Osteocyte (in vitro differentiated cells): ENCODE data around the gene LPXN. TPM values are rescaled to one million over a fixed set of nuclear protein-coding genes. Genes with fewer than 3 reads are reported as not detected.

Source experiments
- DNase-seq: peaks from one replicate; pipeline ENCODE4 v3.0.0; 2021; ENCODE audit warnings: mixed read lengths; ENCODE audit not compliant: unreplicated experiment; ENCODE audit errors: extremely low spot score
- H3K27ac Mint-ChIP-seq: one replicate; pipeline ENCODE4 v1.8.0; 2021; ENCODE audit warnings: mild to moderate bottlenecking, mixed read lengths; ENCODE audit not compliant: unreplicated experiment
- H3K27me3 Mint-ChIP-seq: one replicate; pipeline ENCODE4 v1.8.0; 2021; ENCODE audit warnings: mixed read lengths; ENCODE audit not compliant: unreplicated experiment
- H3K36me3 Mint-ChIP-seq: one replicate; pipeline ENCODE4 v1.8.0; 2021; ENCODE audit warnings: mixed read lengths; ENCODE audit not compliant: unreplicated experiment
- H3K4me1 Mint-ChIP-seq: one replicate; pipeline ENCODE4 v1.8.0; 2021; ENCODE audit warnings: mixed read lengths; ENCODE audit not compliant: unreplicated experiment
- H3K4me3 Mint-ChIP-seq: one replicate; pipeline ENCODE4 v1.8.0; 2021; ENCODE audit warnings: mild to moderate bottlenecking, moderate library complexity, mixed read lengths; ENCODE audit not compliant: unreplicated experiment
- H3K9me3 Mint-ChIP-seq: one replicate; pipeline ENCODE4 v1.8.0; 2021; ENCODE audit warnings: mixed read lengths; ENCODE audit not compliant: unreplicated experiment
- CTCF ChIP-seq: fragments of 200-600 bp; sonication (generic); IDR thresholded peaks from 2 replicates; pipeline ENCODE4 v1.5.0; 2021; ENCODE audit warnings: antibody characterized with exemption, mild to moderate bottlenecking, moderate library complexity
- total RNA-seq: library from RNA; stranded (reverse); gene quantifications from 2 replicates; pipeline ENCODE4 v1.2.1, GENCODE V29; 2021

Gene LPXN
- total RNA-seq, 1 donor from 2014 or later = 7.3 TPM

GRCh38 chr11:58592760-58593472, 17.3 kb upstream of the LPXN start:
- Mint-ChIP-seq H3K36me3 (peaks cover 14% of the 10 kb centered on the region), H3K4me3 (no peak overlapping the region), H3K27me3 (no peaks in the 10 kb centered on the region), H3K4me1 (peaks cover 1% of the 10 kb centered on the region), H3K27ac (no peak overlapping the region), H3K9me3 (no peaks in the 10 kb centered on the region)
- DNase-seq = no peak
- no peak for TF ChIP-seq CTCF

GRCh38 chr11:58591659-58592058, 16.0 kb upstream of the LPXN start:
- DNase-seq = no peak
- TF ChIP-seq CTCF = no peak
- Mint-ChIP-seq H3K4me3 (no peak overlapping the region), H3K27me3 (no peaks in the 10 kb centered on the region), H3K27ac (no peak overlapping the region), H3K9me3 (no peaks in the 10 kb centered on the region), H3K36me3 (peaks cover 12% of the 10 kb centered on the region), H3K4me1 (peaks cover 1% of the 10 kb centered on the region)

- Mint-ChIP-seq H3K27ac (no peak overlapping the region), H3K27me3 (no peaks in the 10 kb centered on the region), H3K36me3 (peaks cover 6% of the 10 kb centered on the region), H3K9me3 (no peaks in the 10 kb centered on the region), H3K4me3 (no peak overlapping the region), H3K4me1 (peaks cover 14% of the 10 kb centered on the region)
- no peak for TF ChIP-seq CTCF
- no peak for DNase-seq
These were observed 11.3 kb upstream of the LPXN start for GRCh38 chr11:58586998-58587397.

- TF ChIP-seq CTCF = no peak
- Mint-ChIP-seq H3K9me3 (no peaks in the 10 kb centered on the region), H3K27ac (no peak overlapping the region), H3K27me3 (no peaks in the 10 kb centered on the region), H3K36me3 (peaks cover 6% of the 10 kb centered on the region), H3K4me3 (no peak overlapping the region), H3K4me1 (peaks cover 32% of the 10 kb centered on the region)
- DNase-seq = no peak
These were observed 6.8 kb upstream of the LPXN start for GRCh38 chr11:58582437-58582836.

- Mint-ChIP-seq H3K27me3 (no peaks in the 10 kb centered on the region), H3K36me3 (no peaks in the 10 kb centered on the region), H3K27ac (peak overlapping the region; percentile 99), H3K4me1 (peaks cover 43% of the 10 kb centered on the region), H3K4me3 (peak overlapping the region; percentile 99), H3K9me3 (no peaks in the 10 kb centered on the region)
- TF ChIP-seq CTCF = no peak
- no peak for DNase-seq
These were observed 4.7 kb upstream of the LPXN start for GRCh38 chr11:58580311-58580710.
